Skeletal muscle tissue (tissue), 4 donors: Measurements from ENCODE around the gene APOBEC3G. TPM values are rescaled to one million over a fixed set of nuclear protein-coding genes. Genes with fewer than 3 reads are reported as not detected.
"Not testable (repeated sequence)": the region's sequence is repeated elsewhere in the genome, so short reads cannot be mapped to it uniquely, and the experiment has no call there.

Experiments
- H3K27ac ChIP-seq: one replicate; pipeline ENCODE4 v1.7.0; 2013; ENCODE audit warnings: mild to moderate bottlenecking, low read depth, low read length, inconsistent platforms
- H3K27me3 ChIP-seq, 3 donors: one replicate each; pipeline ENCODE4 v1.7.0; 2013; ENCODE audit warnings: low read length in 3 of 3; ENCODE audit not compliant: control insufficient read depth in 3 of 3, insufficient read depth in 3 of 3
- H3K36me3 ChIP-seq, 3 donors: one replicate each; pipeline ENCODE4 v1.7.0; 2013; ENCODE audit warnings: low read length in 3 of 3; ENCODE audit not compliant: control insufficient read depth in 3 of 3, insufficient read depth in 3 of 3
- H3K4me1 ChIP-seq, 3 donors: one replicate each; pipeline ENCODE4 v1.7.0; 2013; ENCODE audit warnings: low read length in 3 of 3, mild to moderate bottlenecking in 3 of 3; ENCODE audit not compliant: control insufficient read depth in 3 of 3, insufficient read depth in 3 of 3
- H3K4me3 ChIP-seq, 3 donors: one replicate each; pipeline ENCODE4 v1.7.0; 2013; ENCODE audit warnings: low read length in 3 of 3
- H3K9ac ChIP-seq, 3 donors: one replicate each; pipeline ENCODE4 v1.7.0; 2013; ENCODE audit warnings: low read length in 3 of 3, mild to moderate bottlenecking in 3 of 3, moderate library complexity in 2 of 3, low read depth in 1 of 3
- H3K9me3 ChIP-seq, 3 donors: one replicate each; pipeline ENCODE4 v1.7.0; 2013; ENCODE audit warnings: low read length in 3 of 3; ENCODE audit not compliant: control insufficient read depth in 3 of 3
- total RNA-seq: library from RNA; depleted of rRNA; stranded (reverse); fragments of >200 nt; gene quantifications from one replicate; pipeline ENCODE4 v1.2.3, GENCODE V29; 2014
- donor health status: Osteomylitis.

Gene APOBEC3G
- total RNA-seq, result 6.3 TPM

- peak within 1 kb of the TSS; percentile 40 for H3K27ac ChIP-seq
- peak within 1 kb of the TSS; percentile 51 to 59 (median 54) for H3K4me3 ChIP-seq
- not testable (repeated sequence) for H3K36me3 ChIP-seq, H3K4me1 ChIP-seq, H3K9me3 ChIP-seq, H3K27me3 ChIP-seq
- peak within 1 kb of the TSS in 2 of 3 donors; percentile 38 to 54 for H3K9ac ChIP-seq
These were observed at the start of gene APOBEC3G for GRCh38 chr22:39077026-39077840. APOBEC3G (plus strand) TSS chr22:39077275; CDS start chr22:39077362, 87 bp downstream.

GRCh38 chr22:39027717-39028116, 49.4 kb upstream of the APOBEC3G start:
- no peak overlapping the region for H3K9ac ChIP-seq
- no peaks in the 10 kb centered on the region for H3K4me1 ChIP-seq
- no peak overlapping the region for H3K27ac ChIP-seq
- no peaks in the 10 kb centered on the region for H3K9me3 ChIP-seq
- H3K4me3 ChIP-seq, result no peak overlapping the region
- H3K27me3 ChIP-seq, result no peaks in the 10 kb centered on the region
- no peaks in the 10 kb centered on the region for H3K36me3 ChIP-seq

- Histone ChIP-seq H3K9ac (no peak overlapping the region), H3K9me3 (no peaks in the 10 kb centered on the region), H3K27ac (no peak overlapping the region), H3K4me3 (no peak overlapping the region), H3K36me3 (no peaks in the 10 kb centered on the region), H3K4me1 (no peaks in the 10 kb centered on the region), H3K27me3 (no peaks in the 10 kb centered on the region)
These were observed 48.8 kb upstream of the APOBEC3G start for GRCh38 chr22:39028281-39028680.

GRCh38 chr22:39029227-39029626, 47.8 kb upstream of the APOBEC3G start:
- Histone ChIP-seq H3K9me3 (no peaks in the 10 kb centered on the region), H3K27ac (no peak overlapping the region), H3K4me1 (no peaks in the 10 kb centered on the region), H3K36me3 (no peaks in the 10 kb centered on the region), H3K9ac (no peak overlapping the region), H3K4me3 (no peak overlapping the region), H3K27me3 (no peaks in the 10 kb centered on the region)

GRCh38 chr22:39030705-39031104, 46.4 kb upstream of the APOBEC3G start:
- H3K9me3 ChIP-seq, result no peaks in the 10 kb centered on the region
- H3K4me3 ChIP-seq, result no peak overlapping the region
- H3K27me3 ChIP-seq, result no peaks in the 10 kb centered on the region
- no peak overlapping the region for H3K27ac ChIP-seq
- no peaks in the 10 kb centered on the region for H3K4me1 ChIP-seq
- H3K9ac ChIP-seq, result no peak overlapping the region
- no peaks in the 10 kb centered on the region for H3K36me3 ChIP-seq

- H3K9me3 ChIP-seq, H3K27ac ChIP-seq, H3K4me1 ChIP-seq, H3K9ac ChIP-seq, H3K36me3 ChIP-seq, H3K4me3 ChIP-seq, H3K27me3 ChIP-seq: not testable (repeated sequence)
These were observed 45.4 kb upstream of the APOBEC3G start for GRCh38 chr22:39031434-39032295.

- H3K9me3 ChIP-seq, H3K27me3 ChIP-seq, H3K9ac ChIP-seq, H3K36me3 ChIP-seq, H3K4me3 ChIP-seq, H3K27ac ChIP-seq, H3K4me1 ChIP-seq: not testable (repeated sequence)
These were observed 40.0 kb upstream of the APOBEC3G start for GRCh38 chr22:39037071-39037470.

GRCh38 chr22:39039306-39040126, 37.6 kb upstream of the APOBEC3G start:
- no peak overlapping the region for H3K9ac ChIP-seq
- H3K36me3 ChIP-seq, result no peaks in the 10 kb centered on the region
- H3K27me3 ChIP-seq, result no peaks in the 10 kb centered on the region
- H3K9me3 ChIP-seq, result no peaks in the 10 kb centered on the region
- no peak overlapping the region for H3K27ac ChIP-seq
- no peak overlapping the region for H3K4me3 ChIP-seq
- H3K4me1 ChIP-seq, result peaks cover 0 to 7% (median 0%) of the 10 kb centered on the region in 3 donors

- not testable (repeated sequence) for H3K4me1 ChIP-seq, H3K27me3 ChIP-seq, H3K27ac ChIP-seq, H3K9me3 ChIP-seq, H3K36me3 ChIP-seq, H3K9ac ChIP-seq
- peak overlapping the region in 2 of 3 donors; percentile 49 to 64 for H3K4me3 ChIP-seq
These were observed 36.9 kb upstream of the APOBEC3G start for GRCh38 chr22:39040155-39040537.
